ENCODE results near the gene CDK11A. TPM values are rescaled to one million over a fixed set of nuclear protein-coding genes. Genes with fewer than 3 reads are reported as not detected.
"Not testable (repeated sequence)": the region's sequence is repeated elsewhere in the genome, so short reads cannot be mapped to it uniquely, and the experiment has no call there.

Gene CDK11A
- polyA plus RNA-seq, 10 donors, result 16.7 to 31.9 (median 21.2) TPM

DNA sequence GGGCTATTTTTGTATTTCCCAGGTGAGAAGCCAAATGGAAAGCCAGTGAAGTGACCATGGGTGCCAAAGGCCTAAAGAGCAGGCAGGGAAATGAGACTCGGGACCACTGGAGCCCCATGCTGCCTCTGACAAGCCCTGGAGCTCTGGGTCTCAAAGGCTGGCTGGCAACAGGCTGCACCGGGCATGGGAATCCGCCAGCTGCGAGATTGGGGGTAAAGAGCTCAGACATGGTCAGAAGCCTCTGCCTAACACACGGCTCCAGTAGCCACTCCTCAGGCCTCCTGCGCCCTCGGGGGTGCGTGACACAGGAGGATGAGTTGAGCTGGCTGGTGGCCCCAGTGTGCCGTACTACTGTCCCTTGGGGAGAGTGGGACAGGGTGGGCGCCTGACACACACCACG is 59.8 kb downstream of the CDK11A start:
- DNase-seq, result not testable (repeated sequence)

DNA sequence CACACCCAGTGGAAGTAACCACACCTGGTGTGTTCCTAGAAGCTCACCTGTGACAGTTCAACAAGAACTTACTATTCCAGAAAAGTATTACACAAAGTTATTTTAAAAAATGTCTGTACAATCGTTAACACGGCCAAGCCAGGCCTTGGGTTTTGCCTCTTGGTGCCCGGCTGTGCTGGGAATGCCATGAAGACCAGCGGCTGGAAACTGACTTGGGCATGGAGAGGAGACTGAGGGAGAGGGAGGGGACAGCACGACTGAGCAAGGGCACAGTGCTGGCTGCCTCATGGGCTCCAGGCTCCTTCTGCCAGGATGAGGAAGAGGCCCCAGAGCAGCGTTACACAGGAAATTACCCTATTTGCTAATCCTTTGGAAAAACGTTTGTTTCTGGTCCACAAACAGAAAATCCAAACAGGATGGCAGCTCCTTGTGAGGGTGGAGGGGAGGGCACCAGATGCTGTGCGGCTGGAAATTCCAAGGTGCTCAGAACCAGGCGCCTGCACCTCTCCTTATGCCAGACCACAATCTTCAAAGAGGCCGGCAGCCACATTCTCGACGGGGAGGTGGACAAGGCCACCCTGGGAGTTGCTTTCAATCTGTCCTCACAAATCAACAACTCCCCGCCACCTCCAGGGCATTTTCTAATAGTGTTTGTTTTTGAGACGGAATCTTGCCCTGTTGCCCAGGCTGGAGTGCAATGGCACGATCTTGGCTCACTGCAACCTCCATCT is 61.2 kb downstream of the CDK11A start:
- not testable (repeated sequence) for DNase-seq

- not testable (repeated sequence) for DNase-seq
Observed at GRCh38 chr1:1662392-1662791, 61.8 kb downstream of the CDK11A start.

DNA sequence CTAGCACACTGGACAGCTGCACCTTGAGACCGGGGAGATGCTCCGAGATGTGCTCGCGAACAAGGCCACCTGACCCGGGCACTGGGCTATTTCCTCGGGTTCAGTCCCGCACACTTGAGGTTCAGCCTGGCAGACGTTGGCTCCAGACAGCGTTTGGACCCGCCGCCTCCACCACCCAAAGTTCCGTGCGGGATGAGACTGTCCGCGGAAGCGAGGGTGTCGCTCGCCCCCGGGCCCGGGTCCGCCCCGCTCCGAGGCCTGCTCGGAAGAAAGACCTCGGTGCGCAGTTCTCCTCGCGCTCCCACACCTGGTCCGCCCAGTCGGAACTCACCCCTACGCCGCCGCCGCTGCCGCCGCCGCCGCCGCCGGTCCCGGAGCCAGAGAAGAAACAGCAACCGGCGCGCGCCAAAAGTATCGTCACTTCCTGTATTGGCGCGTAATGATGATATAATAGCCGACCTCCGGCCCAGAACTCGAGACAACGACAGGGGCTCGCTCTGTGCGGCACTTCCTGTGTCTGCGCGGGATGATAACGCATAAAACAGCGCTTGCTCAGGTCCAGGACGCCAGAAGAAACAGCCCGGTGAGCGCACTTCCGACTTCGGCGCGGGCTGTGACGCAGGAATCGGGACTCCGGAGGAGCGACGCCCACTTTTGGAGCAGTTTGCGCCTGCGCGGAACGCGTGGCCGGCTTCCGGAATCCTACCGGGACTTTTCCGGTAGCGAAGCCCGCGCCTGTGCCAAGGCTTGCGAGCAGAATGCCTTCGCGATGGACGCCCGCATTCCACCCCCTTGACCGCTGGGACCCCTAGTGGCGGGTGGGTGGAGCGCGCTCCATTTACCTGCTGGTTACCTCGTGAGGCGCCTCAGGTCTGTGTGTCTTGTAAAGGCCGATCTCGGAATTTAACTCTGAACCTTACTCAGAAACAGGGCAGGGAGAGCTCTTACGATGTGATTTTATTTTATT is 65.3 kb downstream of the CDK11A start, which contains the start of gene CDK11B:
Gene CDK11B, minus strand, starts transcription at position 422 of the 967 bp plus-strand sequence. CDS start 1,519 bp downstream, outside the sequence.
- DNase-seq, result peak; percentile 95 to 97 (median 97)

Other genes with a start within 250 kb of the CDK11A start
- gene ATAD3A, start 212.2 kb downstream of the CDK11A start, polyA plus RNA-seq (ENCODE audit: insufficient read length in 10 of 10), result 10 to 100 TPM; 10.2 to 21.1 (median 17.9) TPM
- 1 to 10 TPM; 1.7 to 8.0 (median 3.5) TPM for gene TMEM240, start 183.7 kb downstream of the CDK11A start, polyA plus RNA-seq (ENCODE audit: insufficient read length in 10 of 10)
- gene SSU72, start 149.5 kb downstream of the CDK11A start, polyA plus RNA-seq (ENCODE audit: insufficient read length in 10 of 10), result 10 to 100 TPM; 80.9 to 98.9 (median 86.8) TPM
- gene FNDC10, start 124.2 kb downstream of the CDK11A start, polyA plus RNA-seq (ENCODE audit: insufficient read length in 10 of 10), result 1 to 10 TPM in 9 of 10 donors, under 1 TPM in 1; 0.97 to 3.9 (median 2.1) TPM
- 10 to 100 TPM; 34.0 to 75.0 (median 57.5) TPM for gene MIB2, start 108.9 kb downstream of the CDK11A start, polyA plus RNA-seq (ENCODE audit: insufficient read length in 10 of 10)
- 10 to 100 TPM; 17.5 to 52.0 (median 25.9) TPM for gene MMP23B, start 92.2 kb downstream of the CDK11A start, polyA plus RNA-seq (ENCODE audit: insufficient read length in 10 of 10)
- 10 to 100 TPM; 31.1 to 35.7 (median 33.1) TPM for gene CDK11B, start 65.4 kb downstream of the CDK11A start, polyA plus RNA-seq (ENCODE audit: insufficient read length in 10 of 10)
- 10 to 100 TPM; 29.1 to 61.6 (median 45.5) TPM for gene SLC35E2B, start 31.6 kb downstream of the CDK11A start, polyA plus RNA-seq (ENCODE audit: insufficient read length in 10 of 10)
- 10 to 100 TPM; 25.1 to 40.0 (median 30.4) TPM for gene NADK, start 54.1 kb upstream of the CDK11A start, polyA plus RNA-seq (ENCODE audit: insufficient read length in 10 of 10)
- 100 to 1,000 TPM; 161 to 221 (median 178) TPM for gene GNB1, start 166.7 kb upstream of the CDK11A start, polyA plus RNA-seq (ENCODE audit: insufficient read length in 10 of 10)
- 100 to 1,000 TPM; 107 to 289 (median 184) TPM for gene CALML6, start 190.9 kb upstream of the CDK11A start, polyA plus RNA-seq (ENCODE audit: insufficient read length in 10 of 10)
- 10 to 100 TPM; 28.9 to 90.1 (median 70.3) TPM for gene TMEM52, start 194.9 kb upstream of the CDK11A start, polyA plus RNA-seq (ENCODE audit: insufficient read length in 10 of 10)